Measurements from ENCODE around the gene TXNL4B. TPM values are rescaled to one million over a fixed set of nuclear protein-coding genes. Genes with fewer than 3 reads are reported as not detected.

TXNL4B gene
- total and polyA plus RNA-seq, 9 donors: 10.6 to 23.1 (median 14.7) TPM

DNA sequence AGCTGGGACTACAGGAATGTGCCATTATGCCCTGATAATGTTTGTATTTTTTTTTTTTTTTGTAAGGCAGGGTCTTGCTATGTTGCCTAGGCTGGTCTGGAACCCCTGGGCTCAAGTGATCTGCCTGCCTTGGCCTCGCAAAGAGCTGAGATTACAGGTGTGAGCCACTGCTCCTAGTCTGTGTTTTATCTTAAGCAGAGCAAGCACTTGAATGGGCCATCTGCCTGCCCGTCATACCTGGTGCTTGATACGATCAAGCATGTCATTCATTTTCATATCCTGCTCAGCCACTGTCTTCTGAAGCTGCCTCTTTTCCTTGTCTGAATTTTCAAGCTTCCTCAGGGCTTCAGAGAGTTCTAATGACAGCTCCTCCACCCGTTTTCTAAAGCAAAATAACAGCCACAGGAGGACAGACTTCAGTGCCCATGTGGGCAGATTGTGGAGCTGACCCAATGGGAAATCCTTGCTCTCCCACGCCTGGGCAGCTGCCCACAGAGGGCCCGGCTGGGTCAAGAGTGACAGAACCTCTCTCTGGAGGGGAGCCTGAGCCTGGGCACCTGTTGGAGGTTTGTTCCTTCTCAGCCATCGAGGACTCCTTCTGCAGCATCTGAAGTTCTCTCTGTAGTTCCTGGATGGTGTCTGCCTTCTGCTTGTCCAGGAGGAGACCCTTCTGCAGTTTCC lies 36.7 kb upstream of the TXNL4B start:
- no peak for DNase-seq
- WGBS, 3 donors: 74 to 76% (median 75%) methylated on average over 6 to 7 of the region's 7 CpGs
- Histone ChIP-seq H3K4me3 (no peak overlapping the region), H3K36me3 (no peaks in the 10 kb centered on the region), H3K27me3 (no peaks in the 10 kb centered on the region), H3K27ac (no peak overlapping the region), H3K9me3 (no peaks in the 10 kb centered on the region), H3K4me1 (ENCODE audit: insufficient read depth) (no peaks in the 10 kb centered on the region)
- TF ChIP-seq EP300 (IDR thresholded peaks at IDR 0.05) (no peak), POLR2A (IDR thresholded peaks at IDR 0.05) (no peak)
- TF ChIP-seq, protein P1, sequence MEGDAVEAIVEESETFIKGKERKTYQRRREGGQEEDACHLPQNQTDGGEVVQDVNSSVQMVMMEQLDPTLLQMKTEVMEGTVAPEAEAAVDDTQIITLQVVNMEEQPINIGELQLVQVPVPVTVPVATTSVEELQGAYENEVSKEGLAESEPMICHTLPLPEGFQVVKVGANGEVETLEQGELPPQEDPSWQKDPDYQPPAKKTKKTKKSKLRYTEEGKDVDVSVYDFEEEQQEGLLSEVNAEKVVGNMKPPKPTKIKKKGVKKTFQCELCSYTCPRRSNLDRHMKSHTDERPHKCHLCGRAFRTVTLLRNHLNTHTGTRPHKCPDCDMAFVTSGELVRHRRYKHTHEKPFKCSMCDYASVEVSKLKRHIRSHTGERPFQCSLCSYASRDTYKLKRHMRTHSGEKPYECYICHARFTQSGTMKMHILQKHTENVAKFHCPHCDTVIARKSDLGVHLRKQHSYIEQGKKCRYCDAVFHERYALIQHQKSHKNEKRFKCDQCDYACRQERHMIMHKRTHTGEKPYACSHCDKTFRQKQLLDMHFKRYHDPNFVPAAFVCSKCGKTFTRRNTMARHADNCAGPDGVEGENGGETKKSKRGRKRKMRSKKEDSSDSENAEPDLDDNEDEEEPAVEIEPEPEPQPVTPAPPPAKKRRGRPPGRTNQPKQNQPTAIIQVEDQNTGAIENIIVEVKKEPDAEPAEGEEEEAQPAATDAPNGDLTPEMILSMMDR (IDR thresholded peaks at IDR 0.05): no peak
- intact Hi-C loops (cut with DNase I): no loop called here

DNA sequence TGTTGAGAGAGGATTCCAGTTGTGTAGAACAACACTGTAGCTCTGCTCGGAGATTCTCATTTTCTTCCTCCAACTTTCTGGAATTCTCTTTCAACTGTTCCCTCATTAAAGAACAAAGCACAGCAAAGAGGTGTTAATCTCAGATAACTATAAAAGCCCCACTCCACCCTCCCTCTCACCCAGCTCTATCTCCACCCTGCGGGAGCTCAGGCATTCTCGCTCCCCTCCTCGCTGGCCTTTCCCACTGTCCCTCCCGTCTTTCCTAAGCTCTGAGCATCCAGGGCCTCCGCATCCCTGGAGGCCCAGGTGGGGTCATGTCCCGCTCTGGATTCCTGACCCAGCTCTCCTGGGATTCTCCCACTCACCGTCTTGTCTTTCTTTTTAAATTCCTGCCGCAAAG lies 35.3 kb upstream of the TXNL4B start:
- Histone ChIP-seq H3K36me3 (no peaks in the 10 kb centered on the region), H3K9me3 (no peaks in the 10 kb centered on the region), H3K27me3 (no peaks in the 10 kb centered on the region), H3K27ac (no peak overlapping the region), H3K4me1 (ENCODE audit: insufficient read depth) (peaks cover 2% of the 10 kb centered on the region), H3K4me3 (no peak overlapping the region)
- WGBS, 3 donors: 75 to 84% (median 77%) methylated on average over 9 of the region's 9 CpGs
- TF ChIP-seq POLR2A (IDR thresholded peaks at IDR 0.05) (no peak), EP300 (IDR thresholded peaks at IDR 0.05) (no peak)
- TF ChIP-seq, protein P1 (IDR thresholded peaks at IDR 0.05): no peak
- intact Hi-C loops (cut with DNase I): no loop called here
- no peak for DNase-seq

DNA sequence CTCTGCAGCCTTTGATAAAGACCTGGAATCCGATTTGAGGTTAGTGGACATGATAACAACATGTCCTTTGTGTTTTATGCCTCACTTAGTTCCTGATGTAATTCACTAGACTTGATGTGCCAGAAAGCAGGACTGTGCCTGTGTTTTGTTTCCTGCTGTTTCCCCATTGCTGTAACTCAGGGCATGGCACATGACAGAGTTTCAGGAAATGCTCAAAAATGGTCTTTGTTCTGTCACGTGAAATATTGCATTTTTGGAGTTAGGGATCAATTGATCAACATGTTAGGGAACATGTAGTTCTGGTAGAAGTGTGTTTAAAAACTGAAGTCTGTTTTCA lies 33.0 kb upstream of the TXNL4B start:
- intact Hi-C loops (cut with DNase I): no loop called here
- no peak for DNase-seq
- H3K27ac ChIP-seq: no peak overlapping the region
- TF ChIP-seq POLR2A (IDR thresholded peaks at IDR 0.05) (no peak), EP300 (IDR thresholded peaks at IDR 0.05) (no peak)
- TF ChIP-seq, protein P1 (IDR thresholded peaks at IDR 0.05): no peak
- no peaks in the 10 kb centered on the region for H3K36me3 ChIP-seq
- H3K4me1 ChIP-seq (ENCODE audit: insufficient read depth): peaks cover 2% of the 10 kb centered on the region
- 66 to 72% (median 71%) methylated on average over 2 of the region's 2 CpGs for WGBS, 3 donors
- H3K9me3 ChIP-seq: no peaks in the 10 kb centered on the region
- H3K27me3 ChIP-seq: no peaks in the 10 kb centered on the region
- H3K4me3 ChIP-seq: no peak overlapping the region

GRCh38 chr16:72125635-72126428 lies 32.4 kb upstream of the TXNL4B start:
- Histone ChIP-seq H3K36me3 (no peaks in the 10 kb centered on the region), H3K4me3 (no peak overlapping the region), H3K27ac (no peak overlapping the region), H3K4me1 (ENCODE audit: insufficient read depth) (peaks cover 2% of the 10 kb centered on the region), H3K9me3 (no peaks in the 10 kb centered on the region), H3K27me3 (no peaks in the 10 kb centered on the region)
- 77 to 81% (median 80%) methylated on average over 9 of the region's 9 CpGs for WGBS, 3 donors
- DNase-seq: no peak
- intact Hi-C loops (cut with DNase I): no loop called here
- TF ChIP-seq POLR2A (IDR thresholded peaks at IDR 0.05) (no peak), EP300 (IDR thresholded peaks at IDR 0.05) (no peak)
- TF ChIP-seq, protein P1 (IDR thresholded peaks at IDR 0.05): no peak

Measured in ovary (tissue), 9 donors.